Measurements from ENCODE around the gene DCLK3.

DCLK3 gene

DNA sequence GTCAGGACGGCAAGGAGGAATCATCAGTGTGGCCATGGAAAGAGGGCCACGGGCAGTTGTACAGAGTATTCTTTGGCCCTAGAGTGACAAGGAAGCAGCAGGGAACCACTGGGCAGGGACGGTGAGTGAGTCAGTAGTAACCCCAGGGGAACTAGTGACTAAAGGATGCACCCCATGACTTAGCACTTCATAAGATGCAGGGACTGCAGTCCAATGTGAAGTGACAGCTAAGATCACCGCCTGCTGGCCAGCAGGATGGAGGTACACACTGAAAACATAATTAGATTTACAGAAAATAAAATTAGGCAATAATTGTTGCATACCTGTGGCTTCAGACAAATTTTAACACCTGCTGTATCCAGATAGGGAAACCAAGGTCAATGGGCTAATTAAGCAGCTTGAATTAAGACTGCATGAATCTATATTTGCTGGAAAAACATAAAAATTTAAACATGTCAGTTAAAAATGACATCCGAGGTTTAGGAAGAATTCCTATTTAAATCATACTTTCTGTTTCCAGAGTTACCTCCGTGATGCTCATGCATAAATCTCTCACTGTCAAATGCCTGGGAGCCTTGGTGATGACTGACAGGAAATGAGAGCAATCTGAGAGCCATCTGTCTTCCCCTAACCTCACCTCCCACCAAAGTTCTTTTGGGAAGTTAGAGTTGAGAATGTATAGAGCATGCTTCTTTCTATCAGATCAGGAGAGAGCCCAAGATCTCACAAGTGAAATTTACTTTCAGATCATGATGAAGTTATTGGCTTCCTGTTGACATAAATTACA lies 56.5 kb downstream of the DCLK3 start:
- Histone ChIP-seq H3K4me3 (replicated peaks; ENCODE audit: insufficient read depth, low read length) (no peak overlapping the region), H3K27ac (replicated peaks) (no peak overlapping the region), H3K27me3 (ENCODE audit: insufficient read depth, poor library complexity, severe bottlenecking) (no peaks in the 10 kb centered on the region)
- no peak for TF ChIP-seq POLR2AphosphoS5 (IDR thresholded peaks at IDR 0.05; ENCODE audit: low read depth)
- TF ChIP-seq, protein P1, sequence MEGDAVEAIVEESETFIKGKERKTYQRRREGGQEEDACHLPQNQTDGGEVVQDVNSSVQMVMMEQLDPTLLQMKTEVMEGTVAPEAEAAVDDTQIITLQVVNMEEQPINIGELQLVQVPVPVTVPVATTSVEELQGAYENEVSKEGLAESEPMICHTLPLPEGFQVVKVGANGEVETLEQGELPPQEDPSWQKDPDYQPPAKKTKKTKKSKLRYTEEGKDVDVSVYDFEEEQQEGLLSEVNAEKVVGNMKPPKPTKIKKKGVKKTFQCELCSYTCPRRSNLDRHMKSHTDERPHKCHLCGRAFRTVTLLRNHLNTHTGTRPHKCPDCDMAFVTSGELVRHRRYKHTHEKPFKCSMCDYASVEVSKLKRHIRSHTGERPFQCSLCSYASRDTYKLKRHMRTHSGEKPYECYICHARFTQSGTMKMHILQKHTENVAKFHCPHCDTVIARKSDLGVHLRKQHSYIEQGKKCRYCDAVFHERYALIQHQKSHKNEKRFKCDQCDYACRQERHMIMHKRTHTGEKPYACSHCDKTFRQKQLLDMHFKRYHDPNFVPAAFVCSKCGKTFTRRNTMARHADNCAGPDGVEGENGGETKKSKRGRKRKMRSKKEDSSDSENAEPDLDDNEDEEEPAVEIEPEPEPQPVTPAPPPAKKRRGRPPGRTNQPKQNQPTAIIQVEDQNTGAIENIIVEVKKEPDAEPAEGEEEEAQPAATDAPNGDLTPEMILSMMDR (IDR thresholded peaks at IDR 0.05; ENCODE audit: insufficient read depth, low read length): peak; percentile 6
- TF ChIP-seq, protein P2, sequence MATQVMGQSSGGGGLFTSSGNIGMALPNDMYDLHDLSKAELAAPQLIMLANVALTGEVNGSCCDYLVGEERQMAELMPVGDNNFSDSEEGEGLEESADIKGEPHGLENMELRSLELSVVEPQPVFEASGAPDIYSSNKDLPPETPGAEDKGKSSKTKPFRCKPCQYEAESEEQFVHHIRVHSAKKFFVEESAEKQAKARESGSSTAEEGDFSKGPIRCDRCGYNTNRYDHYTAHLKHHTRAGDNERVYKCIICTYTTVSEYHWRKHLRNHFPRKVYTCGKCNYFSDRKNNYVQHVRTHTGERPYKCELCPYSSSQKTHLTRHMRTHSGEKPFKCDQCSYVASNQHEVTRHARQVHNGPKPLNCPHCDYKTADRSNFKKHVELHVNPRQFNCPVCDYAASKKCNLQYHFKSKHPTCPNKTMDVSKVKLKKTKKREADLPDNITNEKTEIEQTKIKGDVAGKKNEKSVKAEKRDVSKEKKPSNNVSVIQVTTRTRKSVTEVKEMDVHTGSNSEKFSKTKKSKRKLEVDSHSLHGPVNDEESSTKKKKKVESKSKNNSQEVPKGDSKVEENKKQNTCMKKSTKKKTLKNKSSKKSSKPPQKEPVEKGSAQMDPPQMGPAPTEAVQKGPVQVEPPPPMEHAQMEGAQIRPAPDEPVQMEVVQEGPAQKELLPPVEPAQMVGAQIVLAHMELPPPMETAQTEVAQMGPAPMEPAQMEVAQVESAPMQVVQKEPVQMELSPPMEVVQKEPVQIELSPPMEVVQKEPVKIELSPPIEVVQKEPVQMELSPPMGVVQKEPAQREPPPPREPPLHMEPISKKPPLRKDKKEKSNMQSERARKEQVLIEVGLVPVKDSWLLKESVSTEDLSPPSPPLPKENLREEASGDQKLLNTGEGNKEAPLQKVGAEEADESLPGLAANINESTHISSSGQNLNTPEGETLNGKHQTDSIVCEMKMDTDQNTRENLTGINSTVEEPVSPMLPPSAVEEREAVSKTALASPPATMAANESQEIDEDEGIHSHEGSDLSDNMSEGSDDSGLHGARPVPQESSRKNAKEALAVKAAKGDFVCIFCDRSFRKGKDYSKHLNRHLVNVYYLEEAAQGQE (IDR thresholded peaks at IDR 0.05; ENCODE audit: insufficient replicate concordance, low read depth): no peak
- no peak for TF ChIP-seq SPI1 (IDR thresholded peaks at IDR 0.05; ENCODE audit: borderline replicate concordance, low read depth)
- no peak for TF ChIP-seq GABPA (IDR thresholded peaks at IDR 0.05; ENCODE audit: low read depth)
- DNase-seq (ENCODE audit: low read depth in 1 of 2, low spot score in 1 of 2): peak; percentile 50 to 57

GRCh38 chr3:36705015-36705414 lies 59.3 kb downstream of the DCLK3 start:
- Histone ChIP-seq H3K4me3 (replicated peaks; ENCODE audit: insufficient read depth, low read length) (no peak overlapping the region), H3K27me3 (ENCODE audit: insufficient read depth, poor library complexity, severe bottlenecking) (no peaks in the 10 kb centered on the region), H3K27ac (replicated peaks) (no peak overlapping the region)
- TF ChIP-seq POLR2AphosphoS5 (IDR thresholded peaks at IDR 0.05; ENCODE audit: low read depth) (no peak), SPI1 (IDR thresholded peaks at IDR 0.05; ENCODE audit: borderline replicate concordance, low read depth) (no peak)
- TF ChIP-seq, protein P2 (IDR thresholded peaks at IDR 0.05; ENCODE audit: insufficient replicate concordance, low read depth): no peak
- DNase-seq (ENCODE audit: low read depth in 1 of 2, low spot score in 1 of 2): no peak

- Histone ChIP-seq H3K27ac (replicated peaks) (no peak overlapping the region), H3K4me3 (replicated peaks; ENCODE audit: insufficient read depth, low read length) (no peak overlapping the region), H3K27me3 (ENCODE audit: insufficient read depth, poor library complexity, severe bottlenecking) (no peaks in the 10 kb centered on the region)
- TF ChIP-seq, protein P1 (IDR thresholded peaks at IDR 0.05; ENCODE audit: insufficient read depth, low read length): no peak
- TF ChIP-seq GABPA (IDR thresholded peaks at IDR 0.05; ENCODE audit: low read depth) (no peak), SPI1 (IDR thresholded peaks at IDR 0.05; ENCODE audit: borderline replicate concordance, low read depth) (no peak), POLR2AphosphoS5 (IDR thresholded peaks at IDR 0.05; ENCODE audit: low read depth) (no peak)
- TF ChIP-seq, protein P2 (IDR thresholded peaks at IDR 0.05; ENCODE audit: insufficient replicate concordance, low read depth): no peak
- DNase-seq (ENCODE audit: low read depth in 1 of 2, low spot score in 1 of 2): no peak
Measured at GRCh38 chr3:36704280-36704679, 60.1 kb downstream of the DCLK3 start.
